ENCODE measurements around the gene RIMBP2.

GRCh38 chr12:130547480-130548155 is 168.5 kb downstream of the RIMBP2 start:
- no peak for TF ChIP-seq REST (IDR thresholded peaks at IDR 0.05; ENCODE audit: insufficient read depth in 1 of 2, low read depth in 2 of 2, low read length in 2 of 2)
- no peak for TF ChIP-seq POLR2AphosphoS5 (IDR thresholded peaks at IDR 0.05; ENCODE audit: low read depth, low read length)
- no peak for TF ChIP-seq TAF1 (IDR thresholded peaks at IDR 0.05; ENCODE audit: borderline replicate concordance, insufficient read depth, low read length)
- no peak for TF ChIP-seq FOXP2 (optimal IDR thresholded peaks at IDR 0.05; ENCODE audit: borderline replicate concordance, extremely low read depth, extremely low read length, insufficient read depth)

Measured in PFSK-1 (cell line).